ENCODE results near the gene FRMD5. TPM values are rescaled to one million over a fixed set of nuclear protein-coding genes. Genes with fewer than 3 reads are reported as not detected.

Gene FRMD5
- total RNA-seq, 1 experiment from 2014 or later: 0.98 TPM

- DNase-seq (ENCODE audit: unreplicated experiment): no peak
- POLR2A ChIA-PET: interaction anchor here (1.0 kb wide), 1 partner anchor 9 kb away, joined by 3 read pairs; no protein-coding TSS in a partner anchor
- TF ChIP-seq CTCF (IDR thresholded peaks at IDR 0.05; ENCODE audit: unreplicated experiment): no peak
- H3K27me3 Mint-ChIP-seq (ENCODE audit: insufficient read depth, unreplicated experiment): no peaks in the 10 kb centered on the region
- BruUV-seq (replicated peaks): no TSS peak
- no peaks in the 10 kb centered on the region for H3K4me1 Mint-ChIP-seq (ENCODE audit: insufficient read depth, unreplicated experiment)
- H3K27ac Mint-ChIP-seq (ENCODE audit: low read depth, unreplicated experiment): no peak overlapping the region
- no peaks in the 10 kb centered on the region for H3K36me3 Mint-ChIP-seq (ENCODE audit: insufficient read depth, unreplicated experiment)
- no peak overlapping the region for H3K4me3 Mint-ChIP-seq (ENCODE audit: unreplicated experiment)
- CTCF ChIA-PET: interaction anchor here (0.6 kb wide), 1 partner anchor 246 kb away, joined by 4 read pairs; no protein-coding TSS in a partner anchor
- H3K9me3 Mint-ChIP-seq (ENCODE audit: unreplicated experiment): no peaks in the 10 kb centered on the region
- intact Hi-C loops (cut with micrococcal nuclease): no loop called here
These were observed 8.4 kb downstream of the FRMD5 start for GRCh38 chr15:44186705-44187104.

- Mint-ChIP-seq H3K36me3 (ENCODE audit: insufficient read depth, unreplicated experiment) (no peaks in the 10 kb centered on the region), H3K4me1 (ENCODE audit: insufficient read depth, unreplicated experiment) (no peaks in the 10 kb centered on the region), H3K4me3 (ENCODE audit: unreplicated experiment) (no peak overlapping the region), H3K27ac (ENCODE audit: low read depth, unreplicated experiment) (no peak overlapping the region), H3K27me3 (ENCODE audit: insufficient read depth, unreplicated experiment) (no peaks in the 10 kb centered on the region), H3K9me3 (ENCODE audit: unreplicated experiment) (no peaks in the 10 kb centered on the region)
- intact Hi-C loops (cut with micrococcal nuclease): no loop called here
- ChIA-PET POLR2A (no interaction called here), CTCF (interaction anchor here (0.6 kb wide), 1 partner anchor 274 kb away, joined by 3 read pairs; no protein-coding TSS in a partner anchor)
- no peak for TF ChIP-seq CTCF (IDR thresholded peaks at IDR 0.05; ENCODE audit: unreplicated experiment)
- DNase-seq (ENCODE audit: unreplicated experiment): no peak
- BruUV-seq (replicated peaks): no TSS peak
These were observed 11.7 kb downstream of the FRMD5 start for GRCh38 chr15:44183363-44183762.

- TF ChIP-seq CTCF (IDR thresholded peaks at IDR 0.05; ENCODE audit: unreplicated experiment): no peak
- intact Hi-C loops (cut with micrococcal nuclease): no loop called here
- ChIA-PET CTCF (interaction anchor here (0.7 to 1.0 kb wide), 2 partner anchors 13 to 548 kb away, joined by 4 to 5 read pairs; no protein-coding TSS in a partner anchor), POLR2A (interaction anchor here (0.6 kb wide), 1 partner anchor 393 kb away, joined by 3 read pairs; no protein-coding TSS in a partner anchor)
- Mint-ChIP-seq H3K27me3 (ENCODE audit: insufficient read depth, unreplicated experiment) (no peaks in the 10 kb centered on the region), H3K27ac (ENCODE audit: low read depth, unreplicated experiment) (no peak overlapping the region), H3K9me3 (ENCODE audit: unreplicated experiment) (no peaks in the 10 kb centered on the region), H3K36me3 (ENCODE audit: insufficient read depth, unreplicated experiment) (no peaks in the 10 kb centered on the region), H3K4me1 (ENCODE audit: insufficient read depth, unreplicated experiment) (no peaks in the 10 kb centered on the region), H3K4me3 (ENCODE audit: unreplicated experiment) (no peak overlapping the region)
- BruUV-seq (replicated peaks): no TSS peak
- no peak for DNase-seq (ENCODE audit: unreplicated experiment)
These were observed 13.7 kb downstream of the FRMD5 start for GRCh38 chr15:44181410-44181809.

- H3K4me3 Mint-ChIP-seq (ENCODE audit: unreplicated experiment): no peak overlapping the region
- ChIA-PET CTCF (no interaction called here), POLR2A (interaction anchor here (0.5 to 1.0 kb wide), 3 partner anchors 10 to 350 kb away, joined by 3 read pairs; partner anchors contain the start of gene WDR76)
- H3K36me3 Mint-ChIP-seq (ENCODE audit: insufficient read depth, unreplicated experiment): no peaks in the 10 kb centered on the region
- H3K27ac Mint-ChIP-seq (ENCODE audit: low read depth, unreplicated experiment): no peak overlapping the region
- no peaks in the 10 kb centered on the region for H3K27me3 Mint-ChIP-seq (ENCODE audit: insufficient read depth, unreplicated experiment)
- intact Hi-C loops (cut with micrococcal nuclease): no loop called here
- no peak for DNase-seq (ENCODE audit: unreplicated experiment)
- no peaks in the 10 kb centered on the region for H3K4me1 Mint-ChIP-seq (ENCODE audit: insufficient read depth, unreplicated experiment)
- no peaks in the 10 kb centered on the region for H3K9me3 Mint-ChIP-seq (ENCODE audit: unreplicated experiment)
- BruUV-seq (replicated peaks): no TSS peak
- TF ChIP-seq CTCF (IDR thresholded peaks at IDR 0.05; ENCODE audit: unreplicated experiment): no peak
These were observed 17.9 kb downstream of the FRMD5 start for GRCh38 chr15:44177139-44177538.

Measured in MCF 10A (cell line).